ENCODE results near the gene CRYGS. TPM values are rescaled to one million over a fixed set of nuclear protein-coding genes. Genes with fewer than 3 reads are reported as not detected.
A peak's percentile ranks its signal among the peaks of the same experiment; 100 is the strongest.

Gene CRYGS
- total and polyA plus RNA-seq, 9 of the 15 experiments (the other 6 are each of a cell fraction or from before 2014, with no cell fraction given): 1.5 to 3.8 (median 2.0) TPM

DNA sequence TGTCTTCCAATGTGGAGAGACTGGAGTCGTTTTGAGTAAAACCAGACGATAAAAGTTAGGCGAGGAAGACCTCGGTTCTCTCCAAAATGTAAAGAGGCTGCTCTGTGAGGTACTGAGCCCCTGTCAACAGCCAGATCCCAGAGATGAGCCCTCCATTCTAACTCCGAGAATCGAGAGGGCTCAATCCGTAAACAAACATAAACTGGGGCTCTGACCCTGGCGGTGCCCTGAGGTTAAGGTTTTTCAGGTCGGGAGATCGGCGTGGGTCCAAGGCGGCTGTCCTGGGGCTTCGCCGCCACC lies 22.5 kb upstream of the CRYGS start:
- no peaks in the 10 kb centered on the region for H3K9me3 ChIP-seq (replicated peaks; ENCODE audit: control insufficient read depth, insufficient read depth, low read depth, low read length)
- POLR2A ChIA-PET: interaction anchor here (0.6 to 5.7 kb wide), 5 partner anchors 9 to 217 kb away, joined by 3 to 64 read pairs (median 4); partner anchors contain the start of gene EIF4A2
- no peaks in the 10 kb centered on the region for H4K20me1 ChIP-seq (replicated peaks; ENCODE audit: control insufficient read depth, insufficient read depth, low read length)
- no peaks in the 10 kb centered on the region for H3K9me1 ChIP-seq (ENCODE audit: control insufficient read depth, insufficient read depth, low read length)
- no peaks in the 10 kb centered on the region for H3K27me3 ChIP-seq (ENCODE audit: control insufficient read depth in 2 of 2, insufficient read depth in 2 of 2, low read length in 2 of 2)
- ATAC-seq (no peak; the same call in 2 of the 3 replicates), FAIRE-seq (peak; percentile 6), DNase-seq (ENCODE audit: extremely low read depth in 1 of 4, low spot score in 3 of 4) (no peak)
- 0% methylated on average over 14 of the region's 14 CpGs for WGBS (ENCODE audit: insufficient coverage, low coverage, missing lambda C conversion rate)
- peak overlapping the region; percentile 96 for H3K4me2 ChIP-seq (ENCODE audit: insufficient read depth, low read length)
- CTCF ChIA-PET (ENCODE audit: low intra/inter-chr PET ratio): no interaction called here
- H3K36me3 ChIP-seq (ENCODE audit: control insufficient read depth, insufficient read depth, low read length): peaks cover 27% of the 10 kb centered on the region; the same call in 1 of the 3 replicates
- intact Hi-C loops (cut with micrococcal nuclease) (no loop called here), in situ Hi-C loops (cut with MboI) (no loop called here)
- H3K4me1 ChIP-seq (replicated peaks in 1 of 2; ENCODE audit: control insufficient read depth in 2 of 2, insufficient read depth in 2 of 2, low read length in 2 of 2): peaks cover 3 to 11% of the 10 kb centered on the region in 2 experiments; a peak in 4 of 5 replicates
- peak overlapping the region; percentile 73 for H3K4me3 ChIP-seq
- peak overlapping the region; percentile 90 for H3K27ac ChIP-seq (ENCODE audit: extremely low read depth, low read depth, low read length)
- peak overlapping the region; percentile 87 for H2AFZ ChIP-seq (ENCODE audit: low read depth, low read length)
- no TSS peak for BruUV-seq (replicated peaks)
- H3K79me2 ChIP-seq (ENCODE audit: control insufficient read depth, insufficient read depth, low read length): peaks cover 68% of the 10 kb centered on the region
- peak overlapping the region; percentile 90 to 99 for H3K9ac ChIP-seq (ENCODE audit: insufficient read depth in 1 of 2, low read depth in 2 of 2, low read length in 2 of 2)
- TF ChIP-seq RBM39 (optimal IDR thresholded peaks at IDR 0.05; ENCODE audit: low read depth, low read length) (no peak), SRF (CRISPR knock-in tag; IDR thresholded peaks at IDR 0.05) (peak in 1 of 2 experiments; percentile 39; a peak in 1 of 4 replicates), NR2C1 (IDR thresholded peaks at IDR 0.05) (no peak), NR2C1 (tag; IDR thresholded peaks at IDR 0.05) (no peak; the same call in 1 of the 2 replicates), CEBPG (CRISPR knock-in tag; IDR thresholded peaks at IDR 0.05) (no peak), CEBPG (tag; conservative IDR thresholded peaks at IDR 0.05 in 1 of 2, IDR thresholded peaks at IDR 0.05 in 1 of 2) (no peak), ZEB2 (IDR thresholded peaks at IDR 0.05) (no peak), ZNF79 (CRISPR knock-in tag; IDR thresholded peaks at IDR 0.05; ENCODE audit: low read depth) (no peak), PTRF (tag; IDR thresholded peaks at IDR 0.05) (no peak), NR1H2 (CRISPR knock-in tag; IDR thresholded peaks at IDR 0.05) (no peak), NR3C1 (CRISPR knock-in tag; IDR thresholded peaks at IDR 0.05) (no peak), ZSCAN32 (CRISPR knock-in tag; IDR thresholded peaks at IDR 0.05) (no peak), RBFOX2 (IDR thresholded peaks at IDR 0.05; ENCODE audit: low read depth, low read length) (no peak), SMC3 (conservative IDR thresholded peaks at IDR 0.05; ENCODE audit: insufficient read depth, low read depth, low read length) (no peak), IFI16 (CRISPR knock-in tag; IDR thresholded peaks at IDR 0.05) (no peak), RB1 (IDR thresholded peaks at IDR 0.05; ENCODE audit: low read depth) (no peak), JUNB (CRISPR knock-in tag; conservative IDR thresholded peaks at IDR 0.05) (no peak), CXXC5 (CRISPR knock-in tag; IDR thresholded peaks at IDR 0.05) (no peak), TGIF2 (CRISPR knock-in tag; IDR thresholded peaks at IDR 0.05) (0 out of 2 replicates have a peak, but pooled peaks have one; percentile 64), ZBTB17 (CRISPR knock-in tag; IDR thresholded peaks at IDR 0.05) (no peak), ZBTB1 (CRISPR knock-in tag; IDR thresholded peaks at IDR 0.05; ENCODE audit: borderline replicate concordance, low read depth) (0 out of 2 replicates have a peak, but pooled peaks have one; percentile 33), DDX20 (tag; IDR thresholded peaks at IDR 0.05; ENCODE audit: low read depth) (no peak), EP300 (IDR thresholded peaks at IDR 0.05; ENCODE audit: low read length) (no peak), ADNP (tag; IDR thresholded peaks at IDR 0.05) (no peak), ZNF561 (CRISPR knock-in tag; conservative IDR thresholded peaks at IDR 0.05) (no peak), CHD1 (IDR thresholded peaks at IDR 0.05; ENCODE audit: low read length) (no peak), ZNF41 (CRISPR knock-in tag; conservative IDR thresholded peaks at IDR 0.05) (no peak)
- TF ChIP-seq, protein P1, sequence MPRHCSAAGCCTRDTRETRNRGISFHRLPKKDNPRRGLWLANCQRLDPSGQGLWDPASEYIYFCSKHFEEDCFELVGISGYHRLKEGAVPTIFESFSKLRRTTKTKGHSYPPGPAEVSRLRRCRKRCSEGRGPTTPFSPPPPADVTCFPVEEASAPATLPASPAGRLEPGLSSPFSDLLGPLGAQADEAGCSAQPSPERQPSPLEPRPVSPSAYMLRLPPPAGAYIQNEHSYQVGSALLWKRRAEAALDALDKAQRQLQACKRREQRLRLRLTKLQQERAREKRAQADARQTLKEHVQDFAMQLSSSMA (CRISPR knock-in tag; IDR thresholded peaks at IDR 0.05): peak; percentile 40; the same call in 1 of the 2 replicates
